Measurements from ENCODE around the gene ARL2BP. TPM values are rescaled to one million over a fixed set of nuclear protein-coding genes. Genes with fewer than 3 reads are reported as not detected.

Gene ARL2BP
- total RNA-seq, 1 donor = 85.8 TPM

GRCh38 chr16:57261806-57262205 lies 16.7 kb downstream of the ARL2BP start:
- Histone ChIP-seq H3K4me2 (ENCODE audit: insufficient read depth, low read length) (no peak overlapping the region), H3K9me3 (ENCODE audit: low read depth, low read length) (no peaks in the 10 kb centered on the region), H4K20me1 (ENCODE audit: insufficient read depth, low read length) (no peaks in the 10 kb centered on the region), H3K79me2 (ENCODE audit: insufficient read depth, low read length) (no peaks in the 10 kb centered on the region), H3K4me3 (ENCODE audit: insufficient read depth, low read length) (no peak overlapping the region), H3K27me3 (ENCODE audit: insufficient read depth, low read length) (peaks cover 3% of the 10 kb centered on the region), H2AFZ (ENCODE audit: low read length) (no peak overlapping the region), H3K4me1 (ENCODE audit: insufficient read depth, low read length) (peaks cover 4% of the 10 kb centered on the region), H3K36me3 (ENCODE audit: insufficient read depth, low read length) (no peaks in the 10 kb centered on the region), H3K27ac (ENCODE audit: low read depth, low read length) (no peak overlapping the region)
- DNase-seq (ENCODE audit: insufficient read length, low spot score, missing footprints) = no peak
- TF ChIP-seq CTCF (IDR thresholded peaks at IDR 0.05; ENCODE audit: extremely low read depth, low read depth, low read length) = no peak

GRCh38 chr16:57262841-57263540 lies 17.9 kb downstream of the ARL2BP start:
- no peaks in the 10 kb centered on the region for H3K79me2 ChIP-seq (ENCODE audit: insufficient read depth, low read length)
- H3K4me3 ChIP-seq (ENCODE audit: insufficient read depth, low read length) = no peak overlapping the region
- TF ChIP-seq CTCF (IDR thresholded peaks at IDR 0.05; ENCODE audit: extremely low read depth, low read depth, low read length) = no peak
- no peak overlapping the region for H3K4me2 ChIP-seq (ENCODE audit: insufficient read depth, low read length)
- no peaks in the 10 kb centered on the region for H4K20me1 ChIP-seq (ENCODE audit: insufficient read depth, low read length)
- no peaks in the 10 kb centered on the region for H3K9me3 ChIP-seq (ENCODE audit: low read depth, low read length)
- no peak overlapping the region for H3K27ac ChIP-seq (ENCODE audit: low read depth, low read length)
- H3K27me3 ChIP-seq (ENCODE audit: insufficient read depth, low read length) = peaks cover 3% of the 10 kb centered on the region
- no peaks in the 10 kb centered on the region for H3K36me3 ChIP-seq (ENCODE audit: insufficient read depth, low read length)
- DNase-seq (ENCODE audit: insufficient read length, low spot score, missing footprints) = peak; percentile 81
- H2AFZ ChIP-seq (ENCODE audit: low read length) = peak overlapping the region; percentile 41
- H3K4me1 ChIP-seq (ENCODE audit: insufficient read depth, low read length) = peaks cover 4% of the 10 kb centered on the region

GRCh38 chr16:57263541-57264351 lies 18.7 kb downstream of the ARL2BP start:
- no peak for TF ChIP-seq CTCF (IDR thresholded peaks at IDR 0.05; ENCODE audit: extremely low read depth, low read depth, low read length)
- no peak overlapping the region for H2AFZ ChIP-seq (ENCODE audit: low read length)
- H3K27me3 ChIP-seq (ENCODE audit: insufficient read depth, low read length) = peaks cover 3% of the 10 kb centered on the region
- H3K4me2 ChIP-seq (ENCODE audit: insufficient read depth, low read length) = no peak overlapping the region
- H3K36me3 ChIP-seq (ENCODE audit: insufficient read depth, low read length) = no peaks in the 10 kb centered on the region
- H3K79me2 ChIP-seq (ENCODE audit: insufficient read depth, low read length) = no peaks in the 10 kb centered on the region
- no peaks in the 10 kb centered on the region for H3K9me3 ChIP-seq (ENCODE audit: low read depth, low read length)
- peaks cover 4% of the 10 kb centered on the region for H3K4me1 ChIP-seq (ENCODE audit: insufficient read depth, low read length)
- no peaks in the 10 kb centered on the region for H4K20me1 ChIP-seq (ENCODE audit: insufficient read depth, low read length)
- no peak overlapping the region for H3K27ac ChIP-seq (ENCODE audit: low read depth, low read length)
- no peak overlapping the region for H3K4me3 ChIP-seq (ENCODE audit: insufficient read depth, low read length)
- DNase-seq (ENCODE audit: insufficient read length, low spot score, missing footprints) = peak; percentile 43

- no peak for DNase-seq (ENCODE audit: insufficient read length, low spot score, missing footprints)
- Histone ChIP-seq H3K79me2 (ENCODE audit: insufficient read depth, low read length) (no peaks in the 10 kb centered on the region), H3K4me1 (ENCODE audit: insufficient read depth, low read length) (peaks cover 4% of the 10 kb centered on the region), H3K9me3 (ENCODE audit: low read depth, low read length) (no peaks in the 10 kb centered on the region), H4K20me1 (ENCODE audit: insufficient read depth, low read length) (no peaks in the 10 kb centered on the region), H3K27me3 (ENCODE audit: insufficient read depth, low read length) (peaks cover 3% of the 10 kb centered on the region), H3K4me2 (ENCODE audit: insufficient read depth, low read length) (no peak overlapping the region), H3K27ac (ENCODE audit: low read depth, low read length) (no peak overlapping the region), H3K36me3 (ENCODE audit: insufficient read depth, low read length) (no peaks in the 10 kb centered on the region), H3K4me3 (ENCODE audit: insufficient read depth, low read length) (no peak overlapping the region), H2AFZ (ENCODE audit: low read length) (no peak overlapping the region)
- no peak for TF ChIP-seq CTCF (IDR thresholded peaks at IDR 0.05; ENCODE audit: extremely low read depth, low read depth, low read length)
Observed at GRCh38 chr16:57264381-57264780, 19.3 kb downstream of the ARL2BP start.
